PC-3 (cell line): Measurements from ENCODE around the gene RRM2. TPM values are rescaled to one million over a fixed set of nuclear protein-coding genes. Genes with fewer than 3 reads are reported as not detected.
"Not testable (repeated sequence)": the region's sequence is repeated elsewhere in the genome, so short reads cannot be mapped to it uniquely, and the experiment has no call there.

ENCODE experiments used
- ATAC-seq: fragments of 200-7000 bp; cut with Tn5 transposase; 2 replicates; pipeline ENCODE4 v1.9.1; 2020; ENCODE audit warnings: mild to moderate bottlenecking, moderate library complexity
- BruUV-seq: library from RNA; stranded (reverse); fragments of 400-500 nt; replicated peaks from 2 replicates; lab custom pipeline; 2021; lab: Mats Ljungman, UMichigan
- CTCF ChIA-PET: fragments of 300-600 bp; sonication (Branson Sonifier 250); formaldehyde crosslinking; loops from one replicate; lab custom pipeline; 2022; ENCODE audit warnings: antibody characterized with exemption; lab: Charles Lee
- POLR2A ChIA-PET: fragments of 300-600 bp; sonication (Branson Sonifier 250); formaldehyde crosslinking; loops from one replicate; lab custom pipeline; 2022; ENCODE audit warnings: antibody characterized with exemption; ENCODE audit not compliant: unreplicated experiment; lab: Charles Lee
- DNase-seq: peaks from one replicate; pipeline ENCODE4 v3.0.0-alpha.2; 2015
- H2AFZ ChIP-seq: fragments of 300-600 bp; sonication (generic); 2 replicates; pipeline ENCODE4 v1.6.0; 2016; ENCODE audit warnings: antibody characterized with exemption, low read length
- H3F3A ChIP-seq: fragments of 300-600 bp; sonication (generic); one replicate; pipeline ENCODE4 v1.6.0; 2017; ENCODE audit warnings: antibody characterized with exemption, low read length, control low read depth, mild to moderate bottlenecking; ENCODE audit not compliant: unreplicated experiment
- H3K27ac ChIP-seq: fragments of 300-600 bp; sonication (generic); 2 replicates; pipeline ENCODE4 v1.5.1; 2016; ENCODE audit warnings: mild to moderate bottlenecking, low read length
- H3K27me3 ChIP-seq: fragments of 300-600 bp; sonication (generic); 2 replicates; pipeline ENCODE4 v1.6.1; 2016; ENCODE audit warnings: low read length, mixed read lengths
- H3K36me3 ChIP-seq: fragments of 300-600 bp; sonication (generic); 2 replicates; pipeline ENCODE4 v1.6.1; 2016; ENCODE audit warnings: low read depth, mixed run types, low read length, mixed read lengths
- H3K4me1 ChIP-seq: fragments of 300-600 bp; sonication (generic); 2 replicates; pipeline ENCODE4 v1.5.1; 2016; ENCODE audit warnings: low read length; ENCODE audit not compliant: insufficient read depth
- H3K4me2 ChIP-seq: fragments of 300-600 bp; sonication (generic); 2 replicates; pipeline ENCODE4 v1.6.0; 2016; ENCODE audit warnings: low read length
- H3K4me3 ChIP-seq: fragments of 300-600 bp; sonication (generic); 2 replicates; pipeline ENCODE4 v1.5.1; 2016; ENCODE audit warnings: mild to moderate bottlenecking, low read length, mixed read lengths
- H3K79me2 ChIP-seq: fragments of 300-600 bp; sonication (generic); 2 replicates; pipeline ENCODE4 v1.6.1; 2017; ENCODE audit warnings: low read length, mixed read lengths
- H3K9ac ChIP-seq: fragments of 300-600 bp; sonication (generic); 2 replicates; pipeline ENCODE4 v1.6.0; 2016; ENCODE audit warnings: mild to moderate bottlenecking, low read length
- H3K9me2 ChIP-seq: fragments of 300-600 bp; sonication (generic); replicated peaks from 2 replicates; pipeline ENCODE4 v1.6.1; 2016; ENCODE audit warnings: mixed run types, low read length, mixed read lengths
- H3K9me3 ChIP-seq: fragments of 300-600 bp; sonication (generic); 2 replicates; pipeline ENCODE4 v1.6.1; 2016; ENCODE audit warnings: low read length, mixed read lengths
- H4K20me1 ChIP-seq: fragments of 300-600 bp; sonication (generic); 2 replicates; pipeline ENCODE4 v1.6.1; 2016; ENCODE audit warnings: low read length, mixed read lengths
- EZH2 ChIP-seq: fragments of 300-600 bp; sonication (generic); IDR thresholded peaks from one replicate; pipeline ENCODE4 v1.6.1; 2017; ENCODE audit warnings: antibody characterized with exemption, mild to moderate bottlenecking, low read length; ENCODE audit not compliant: unreplicated experiment
- EZH2phosphoT487 ChIP-seq: fragments of 300-600 bp; sonication (generic); IDR thresholded peaks from 2 replicates; pipeline ENCODE4 v1.6.1; 2018; ENCODE audit warnings: mild to moderate bottlenecking, antibody characterized with exemption, low read length, borderline replicate concordance
- intact Hi-C: fragments of 100-400 bp; cut with micrococcal nuclease; formaldehyde crosslinking; loops from 2 replicates; pipeline ENCODE4 v1.9.0; 2023
- total RNA-seq: library from RNA; depleted of rRNA; stranded (reverse); fragments of >200 nt; gene quantifications from 2 replicates; pipeline ENCODE4 v1.2.3, GENCODE V29; 2014
- TF ChIP-seq, protein P1 (sequence below): fragments of 300-600 bp; sonication (generic); conservative IDR thresholded peaks from 2 replicates; pipeline ENCODE4 v1.5.1; 2017; ENCODE audit warnings: antibody characterized with exemption, low read depth, mild to moderate bottlenecking, low read length

Gene RRM2
- total RNA-seq, 1 experiment from 2014 or later = 282 TPM

DNA sequence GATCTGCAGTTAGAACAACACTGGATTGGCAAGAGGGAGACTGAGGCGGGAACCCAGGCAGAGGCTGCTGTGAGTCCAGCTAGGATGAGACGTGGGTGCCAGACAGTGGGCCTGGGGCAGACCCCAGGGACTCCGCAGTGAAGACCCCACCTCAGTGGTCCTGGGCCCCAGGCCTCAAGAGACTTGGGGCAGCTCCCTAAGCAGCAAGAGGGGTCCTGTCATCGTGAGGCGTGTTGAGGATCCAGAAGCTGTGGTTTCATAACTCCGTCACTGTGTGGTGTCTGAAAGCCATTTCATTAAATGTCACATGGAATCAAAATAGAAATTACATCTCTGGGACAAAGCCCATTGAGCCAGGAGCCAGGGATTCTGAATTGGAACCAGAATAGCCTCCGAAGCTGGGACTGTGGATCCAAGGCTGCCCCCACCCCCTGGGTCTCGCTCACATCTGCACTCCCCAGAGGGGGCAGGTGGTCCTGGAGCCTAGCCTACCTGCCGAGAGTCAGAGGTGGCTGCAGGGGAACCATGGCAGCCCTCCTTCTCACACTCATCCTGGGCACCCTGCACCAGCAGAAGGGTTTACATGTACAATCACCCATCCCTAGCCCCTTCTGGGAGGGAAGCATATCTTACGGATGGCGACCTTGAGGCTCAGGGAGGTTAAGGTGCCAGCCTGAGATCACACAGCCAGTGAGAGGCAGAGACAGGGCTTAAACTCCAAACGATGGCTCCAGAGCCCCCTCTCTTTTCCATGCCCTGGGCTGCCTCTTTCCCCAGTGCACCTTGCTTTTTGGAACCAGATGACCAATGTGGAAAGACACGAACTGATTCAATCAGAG lies 23.2 kb downstream of the RRM2 start:
- Histone ChIP-seq H3K4me3 (no peak overlapping the region), H4K20me1 (no peaks in the 10 kb centered on the region), H3K36me3 (no peaks in the 10 kb centered on the region; the same call in 1 of the 2 replicates), H3F3A (no peaks in the 10 kb centered on the region), H2AFZ (no peak overlapping the region), H3K9ac (no peak overlapping the region), H3K4me1 (no peaks in the 10 kb centered on the region), H3K79me2 (no peaks in the 10 kb centered on the region), H3K27me3 (no peaks in the 10 kb centered on the region), H3K9me2 (no peaks in the 10 kb centered on the region), H3K4me2 (no peak overlapping the region), H3K27ac (no peak overlapping the region), H3K9me3 (no peaks in the 10 kb centered on the region)
- TF ChIP-seq EZH2 = no peak
- TF ChIP-seq EZH2phosphoT487 = no peak
- TF ChIP-seq, protein P1, sequence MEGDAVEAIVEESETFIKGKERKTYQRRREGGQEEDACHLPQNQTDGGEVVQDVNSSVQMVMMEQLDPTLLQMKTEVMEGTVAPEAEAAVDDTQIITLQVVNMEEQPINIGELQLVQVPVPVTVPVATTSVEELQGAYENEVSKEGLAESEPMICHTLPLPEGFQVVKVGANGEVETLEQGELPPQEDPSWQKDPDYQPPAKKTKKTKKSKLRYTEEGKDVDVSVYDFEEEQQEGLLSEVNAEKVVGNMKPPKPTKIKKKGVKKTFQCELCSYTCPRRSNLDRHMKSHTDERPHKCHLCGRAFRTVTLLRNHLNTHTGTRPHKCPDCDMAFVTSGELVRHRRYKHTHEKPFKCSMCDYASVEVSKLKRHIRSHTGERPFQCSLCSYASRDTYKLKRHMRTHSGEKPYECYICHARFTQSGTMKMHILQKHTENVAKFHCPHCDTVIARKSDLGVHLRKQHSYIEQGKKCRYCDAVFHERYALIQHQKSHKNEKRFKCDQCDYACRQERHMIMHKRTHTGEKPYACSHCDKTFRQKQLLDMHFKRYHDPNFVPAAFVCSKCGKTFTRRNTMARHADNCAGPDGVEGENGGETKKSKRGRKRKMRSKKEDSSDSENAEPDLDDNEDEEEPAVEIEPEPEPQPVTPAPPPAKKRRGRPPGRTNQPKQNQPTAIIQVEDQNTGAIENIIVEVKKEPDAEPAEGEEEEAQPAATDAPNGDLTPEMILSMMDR = no peak
- DNase-seq (no peak), ATAC-seq (no peak)
- ChIA-PET POLR2A (no interaction called here), CTCF (interaction anchor here (0.7 kb wide), 1 partner anchor 452 kb away, joined by 5 read pairs; no protein-coding TSS in a partner anchor)
- intact Hi-C loops = no loop called here
- no TSS peak for BruUV-seq

DNA sequence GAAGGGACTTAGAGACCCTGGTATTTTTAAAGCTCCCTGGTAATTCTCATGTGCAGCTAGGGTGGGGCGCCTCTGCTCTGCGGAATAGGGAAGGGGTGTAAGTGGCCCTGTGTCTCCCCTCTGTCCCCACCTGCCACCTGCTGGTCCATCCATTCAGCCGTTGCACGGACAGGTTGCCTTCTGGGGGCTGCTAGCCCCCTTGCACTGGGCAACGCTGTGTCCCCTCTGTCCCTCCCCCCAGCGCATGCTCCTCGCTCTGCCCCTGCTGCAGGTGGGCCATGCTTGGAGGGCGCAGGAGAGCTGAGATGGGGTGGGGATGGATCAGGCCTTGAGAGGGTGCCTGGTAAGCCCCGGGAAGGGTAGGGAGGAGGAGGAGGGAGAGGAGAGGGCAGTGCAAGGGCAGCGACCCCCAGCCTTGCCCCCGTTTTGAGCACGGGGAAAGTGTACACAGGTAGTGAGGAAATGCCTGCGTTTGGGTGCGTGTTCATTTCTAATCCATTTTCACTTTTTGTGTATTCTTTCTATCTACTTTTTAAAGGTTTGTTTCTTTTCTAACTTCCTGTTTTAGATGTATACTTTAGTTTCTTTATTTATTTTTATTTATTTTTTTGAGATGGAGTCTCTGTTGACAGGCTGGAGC lies 23.9 kb downstream of the RRM2 start:
- POLR2A ChIA-PET = no interaction called here
- DNase-seq = no peak
- CTCF ChIA-PET = no interaction called here

DNA sequence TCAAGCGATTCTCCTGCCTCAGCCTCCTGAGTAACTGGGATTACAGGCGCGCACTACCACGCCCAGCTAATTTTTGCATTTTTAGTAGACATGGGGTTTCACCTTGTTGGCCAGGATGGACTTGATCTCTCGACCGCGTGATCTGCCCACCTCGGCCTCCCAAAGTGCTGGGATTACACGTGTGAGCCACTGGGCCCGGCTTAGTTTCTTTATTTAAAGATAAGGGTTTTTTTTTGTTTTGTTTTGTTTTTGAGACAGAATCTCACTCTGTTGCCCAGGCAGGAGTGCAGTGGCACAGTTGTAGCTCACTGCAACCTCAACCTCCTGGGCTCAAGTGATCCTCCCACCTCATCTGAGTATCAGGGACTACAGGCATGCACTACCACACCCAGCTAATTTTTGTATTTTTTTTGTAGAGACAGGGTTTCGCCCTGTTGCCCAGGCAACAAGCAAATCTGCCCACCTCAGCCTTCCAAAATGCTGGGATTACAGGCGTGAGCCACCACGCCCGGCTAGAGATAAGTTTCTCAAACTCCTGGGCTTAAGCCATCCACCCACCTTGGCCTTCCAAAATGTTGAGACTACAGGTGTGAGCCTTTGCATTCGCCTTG lies 24.6 kb downstream of the RRM2 start:
- ATAC-seq, H3K27me3 ChIP-seq, CTCF ChIA-PET, H3K79me2 ChIP-seq, H4K20me1 ChIP-seq, H3K4me2 ChIP-seq, H3K9me2 ChIP-seq, H3K4me1 ChIP-seq, H3K27ac ChIP-seq, intact Hi-C loops, H3K4me3 ChIP-seq, H3K9ac ChIP-seq, H2AFZ ChIP-seq, H3K36me3 ChIP-seq, H3F3A ChIP-seq, H3K9me3 ChIP-seq, DNase-seq, POLR2A ChIA-PET, BruUV-seq: not testable (repeated sequence)

More for the DNA sequence above, 23.9 kb downstream of the RRM2 start:
- no peak for ATAC-seq
- Histone ChIP-seq H3K9ac (no peak overlapping the region), H3K4me1 (no peaks in the 10 kb centered on the region), H3F3A (no peaks in the 10 kb centered on the region), H3K4me2 (no peak overlapping the region), H3K79me2 (no peaks in the 10 kb centered on the region), H2AFZ (no peak overlapping the region), H3K4me3 (no peak overlapping the region), H3K27ac (no peak overlapping the region), H3K9me3 (no peaks in the 10 kb centered on the region), H3K27me3 (no peaks in the 10 kb centered on the region), H3K36me3 (no peaks in the 10 kb centered on the region; the same call in 1 of the 2 replicates), H3K9me2 (no peaks in the 10 kb centered on the region), H4K20me1 (no peaks in the 10 kb centered on the region)
- intact Hi-C loops = no loop called here
- BruUV-seq = no TSS peak
- TF ChIP-seq EZH2phosphoT487 = no peak
- TF ChIP-seq, protein P1 = no peak
- no peak for TF ChIP-seq EZH2
